HepG2 (cell line): ENCODE data around the gene KRT2. TPM values are rescaled to one million over a fixed set of nuclear protein-coding genes. Genes with fewer than 3 reads are reported as not detected.

Experiments used
- ATAC-seq: fragments of 200-7000 bp; cut with Tn5 transposase; 3 replicates; pipeline ENCODE4 v1.9.1; 2020; ENCODE audit warnings: mild to moderate bottlenecking, moderate library complexity
- BruUV-seq: library from RNA; stranded (reverse); fragments of 400-500 nt; replicated peaks from 2 replicates; lab custom pipeline; 2021; lab: Mats Ljungman, UMichigan
- CTCF ChIA-PET: fragments of 300-600 bp; formaldehyde crosslinking; extraction: SDS; loops from one replicate; lab custom pipeline; 2021; ENCODE audit warnings: low total read pairs, inconsistent platforms, low intra/inter-chr PET ratio; lab: Yijun Ruan, JAX
- POLR2A ChIA-PET: fragments of 350-600 bp; sonication (Branson Sonifier 250); formaldehyde crosslinking; loops from one replicate; lab custom pipeline; 2020; ENCODE audit warnings: antibody characterized with exemption, inconsistent platforms; lab: Yijun Ruan, JAX
- DNase-seq: peaks from one replicate; pipeline ENCODE4 v3.0.0-alpha.2; 2015; ENCODE audit warnings: low spot score
- FAIRE-seq: peaks from 3 replicates; lab custom pipeline; 2011; peaks lifted over from hg19 to GRCh38; lab: Jason Lieb, UNC
- H2AFZ ChIP-seq: one replicate; pipeline ENCODE4 v1.6.1; 2011; ENCODE audit warnings: low read length, inconsistent platforms
- H3K27ac ChIP-seq: fragments of 300-600 bp; 3 replicates; pipeline ENCODE4 v1.8.0; 2011; ENCODE audit warnings: mixed run types, mild to moderate bottlenecking, mixed read lengths, low read length, inconsistent platforms; ENCODE audit not compliant: insufficient read depth; ENCODE audit errors: extremely low read length
- H3K27me3 ChIP-seq, 2 experiments: fragments of 200-600 bp in 1 of 2; 2 replicates in 1 of 2; 3 replicates in 1 of 2; pipeline versions ENCODE4 v1.6.0 to v1.8.0; 2011; ENCODE audit warnings: low read length in 2 of 2, mild to moderate bottlenecking in 2 of 2, moderate library complexity in 2 of 2, inconsistent platforms in 1 of 2; ENCODE audit not compliant: insufficient read depth in 2 of 2, control insufficient read depth in 1 of 2
- H3K36me3 ChIP-seq, 2 experiments: fragments of 200-600 bp in 1 of 2; replicated peaks in 1 of 2; 2 replicates in 1 of 2; 3 replicates in 1 of 2; pipeline versions ENCODE4 v1.5.1 to v1.8.0; 2011; ENCODE audit warnings: low read length in 2 of 2, inconsistent platforms in 1 of 2; ENCODE audit not compliant: insufficient read depth in 2 of 2, control insufficient read depth in 1 of 2
- H3K4me1 ChIP-seq: 2 replicates; pipeline ENCODE4 v1.5.1; 2012; ENCODE audit warnings: low read length, inconsistent platforms; ENCODE audit not compliant: insufficient read depth
- H3K4me2 ChIP-seq: 2 replicates; pipeline ENCODE4 v1.6.0; 2011; ENCODE audit warnings: low read depth, low read length, inconsistent platforms
- H3K4me3 ChIP-seq, 3 experiments: fragments of 200-600 bp in 1 of 3; sonication (generic), shearing (Covaris generic) in 1 of 3; replicated peaks in 1 of 3; 2 replicates each; pipeline ENCODE4 v1.5.1; 2011 to 2016; ENCODE audit warnings: low read length in 3 of 3, inconsistent platforms in 2 of 3, low read depth in 2 of 3, mild to moderate bottlenecking in 2 of 3, control low read depth in 1 of 3, mixed read lengths in 1 of 3; ENCODE audit not compliant: insufficient read depth in 1 of 3
- H3K79me2 ChIP-seq: one replicate; pipeline ENCODE4 v1.6.1; 2011; ENCODE audit warnings: low read length, inconsistent platforms; ENCODE audit not compliant: insufficient read depth
- H3K9ac ChIP-seq: 2 replicates; pipeline ENCODE4 v1.6.0; 2011; ENCODE audit warnings: mild to moderate bottlenecking, low read depth, low read length, inconsistent platforms; ENCODE audit not compliant: insufficient read depth
- H3K9me3 ChIP-seq: 2 replicates; pipeline ENCODE4 v1.5.1; 2012; ENCODE audit warnings: mild to moderate bottlenecking, low read length
- H4K20me1 ChIP-seq: 2 replicates; pipeline ENCODE4 v1.6.0; 2011; ENCODE audit warnings: inconsistent platforms, mild to moderate bottlenecking, low read length, moderate library complexity; ENCODE audit not compliant: insufficient read depth
- AHDC1 ChIP-seq: sonication (generic); formaldehyde crosslinking; IDR thresholded peaks from 2 replicates; pipeline ENCODE4 v1.5.1; 2020; ENCODE audit warnings: mild to moderate bottlenecking, missing genetic modification reagents, borderline replicate concordance
- ARID5B ChIP-seq: IDR thresholded peaks from 2 replicates; pipeline ENCODE4 v1.4.0; 2020; ENCODE audit warnings: mild to moderate bottlenecking, missing genetic modification reagents
- FOXA1 ChIP-seq, 2 experiments: fragments of 450-650 bp in 1 of 2; sonication (generic) in 1 of 2; formaldehyde crosslinking in 1 of 2; IDR thresholded peaks; 2 replicates each; pipeline versions ENCODE4 v1.4.0 to v1.6.1; 2016 to 2020; ENCODE audit warnings: missing genetic modification reagents in 1 of 2
- GTF3A ChIP-seq: sonication (generic); formaldehyde crosslinking; conservative IDR thresholded peaks from 2 replicates; pipeline ENCODE4 v1.4.0; 2020; ENCODE audit warnings: mild to moderate bottlenecking, missing genetic modification reagents
- KMT2A ChIP-seq: sonication (generic); formaldehyde crosslinking; IDR thresholded peaks from 2 replicates; pipeline ENCODE4 v1.4.0; 2020; ENCODE audit warnings: missing genetic modification reagents
- MTA1 ChIP-seq: sonication (generic); formaldehyde crosslinking; IDR thresholded peaks from 2 replicates; pipeline ENCODE4 v1.4.0; 2020; ENCODE audit warnings: missing genetic modification reagents, mild to moderate bottlenecking, borderline replicate concordance
- NR2F1 ChIP-seq, 2 experiments: fragments of 450-650 bp in 1 of 2; formaldehyde crosslinking in 1 of 2; IDR thresholded peaks; 2 replicates each; pipeline versions ENCODE4 v1.5.0 to v1.6.1; 2016 to 2020; ENCODE audit warnings: mild to moderate bottlenecking in 1 of 2, missing compliant biosample characterization in 1 of 2, missing genetic modification reagents in 1 of 2, moderate library complexity in 1 of 2
- TBP ChIP-seq: sonication (generic); formaldehyde crosslinking; IDR thresholded peaks from 2 replicates; pipeline ENCODE4 v1.5.0; 2020; ENCODE audit warnings: missing genetic modification reagents
- ZFP36 ChIP-seq: fragments of 150-350 bp; IDR thresholded peaks from 2 replicates; pipeline ENCODE4 v1.6.1; 2018; ENCODE audit warnings: borderline replicate concordance, low read length, low read depth; ENCODE audit not compliant: partially characterized antibody
- ZNF3 ChIP-seq: IDR thresholded peaks from 2 replicates; pipeline ENCODE4 v1.7.0; 2017; ENCODE audit warnings: inconsistent platforms
- ZNF30 ChIP-seq: sonication (generic); formaldehyde crosslinking; IDR thresholded peaks from 2 replicates; pipeline ENCODE4 v1.5.0; 2020; ENCODE audit warnings: mild to moderate bottlenecking, missing genetic modification reagents
- ZNF652 ChIP-seq: IDR thresholded peaks from 2 replicates; pipeline ENCODE4 v1.6.1; 2016; ENCODE audit warnings: low read depth, borderline replicate concordance
- ZNF83 ChIP-seq: sonication (generic); formaldehyde crosslinking; IDR thresholded peaks from 2 replicates; pipeline ENCODE4 v1.4.0; 2020; ENCODE audit warnings: missing genetic modification reagents, mild to moderate bottlenecking, borderline replicate concordance
- ZNF850 ChIP-seq: sonication (generic); formaldehyde crosslinking; conservative IDR thresholded peaks from 2 replicates; pipeline ENCODE4 v1.9.0; 2021; ENCODE audit warnings: mild to moderate bottlenecking, missing genetic modification reagents
- ZNF891 ChIP-seq: sonication (generic); formaldehyde crosslinking; IDR thresholded peaks from 2 replicates; pipeline ENCODE4 v1.5.0; 2020; ENCODE audit warnings: mild to moderate bottlenecking, missing genetic modification reagents
- WGBS: methylation state at CpG from one replicate; pipeline ENCODE4 v1.1.6; 2017; ENCODE audit warnings: low lambda C conversion rate; 5-methylcytosine and 5-hydroxymethylcytosine counted together
- in situ Hi-C: cut with HindIII; loops from 2 replicates; pipeline ENCODE4 v1.10.0; 2017; ENCODE audit warnings: low pct_unique_long_range_greater_than_20kb; ENCODE audit not compliant: extremely low pct_ligation_motif_present
- intact Hi-C: fragments of 100-400 bp; cut with micrococcal nuclease; formaldehyde crosslinking; loops from one replicate; pipeline ENCODE4 v1.10.0; 2022; ENCODE audit not compliant: unreplicated experiment
- polyA plus RNA-seq, 8 experiments: library from polyadenylated mRNA; depleted of rRNA in 3 of 8; stranded (reverse) in 7 of 8; unstranded in 1 of 8; fragments of >200 nt; fragmentation: Illumina TruSeq in 4 of 8; extraction: Trizol in 4 of 8; gene quantifications; 2 replicates each; pipeline versions ENCODE4 v1.2.1 to v1.2.3, GENCODE V29; 2011 to 2016; ENCODE audit warnings: low read depth in 4 of 8, missing spikeins in 1 of 8, mixed read lengths in 1 of 8; ENCODE audit not compliant: insufficient read depth in 1 of 8
- total RNA-seq, 5 experiments: library from RNA; depleted of rRNA; stranded (reverse); fragments of >200 nt; fragmentation: Illumina TruSeq; extraction: Trizol; gene quantifications; 2 replicates each; pipeline ENCODE4 v1.2.3, GENCODE V29; 2016; ENCODE audit warnings: low read depth in 1 of 5

Gene KRT2
- total and polyA plus RNA-seq, 2 of the 13 experiments (the other 11 are each of a cell fraction or from before 2014, with no cell fraction given), result not detected

GRCh38 chr12:52613384-52614030, 38.5 kb downstream of the KRT2 start:
- Histone ChIP-seq H3K4me1 (no peaks in the 10 kb centered on the region), H3K9me3 (no peaks in the 10 kb centered on the region), H2AFZ (no peak overlapping the region), H3K36me3 (no peaks in the 10 kb centered on the region), H3K4me3 (no peak overlapping the region), H3K9ac (no peak overlapping the region), H3K4me2 (no peak overlapping the region), H3K27ac (no peak overlapping the region), H4K20me1 (no peaks in the 10 kb centered on the region), H3K27me3 (peaks cover 4 to 46% of the 10 kb centered on the region in 2 experiments; a peak in 3 of 5 replicates), H3K79me2 (no peaks in the 10 kb centered on the region)
- no peak for FAIRE-seq
- WGBS, result 0% methylated on average over 4 of the region's 9 CpGs
- ChIA-PET CTCF (no interaction called here), POLR2A (no interaction called here)
- no peak for ATAC-seq
- no TSS peak for BruUV-seq
- no peak for DNase-seq
- in situ Hi-C loops (no loop called here), intact Hi-C loops (no loop called here)
- TF ChIP-seq FOXA1 (IDR thresholded peaks at IDR 0.05) (no peak), FOXA1 (CRISPR knock-in tag; IDR thresholded peaks at IDR 0.05) (no peak), ZNF83 (no peak), KMT2A (CRISPR knock-in tag) (no peak), MTA1 (CRISPR knock-in tag) (no peak), ZNF891 (CRISPR knock-in tag) (no peak), ZNF3 (no peak), ZFP36 (no peak), ZNF30 (CRISPR knock-in tag) (no peak), NR2F1 (CRISPR knock-in tag; IDR thresholded peaks at IDR 0.05) (no peak), ZNF850 (CRISPR knock-in tag) (no peak), AHDC1 (CRISPR knock-in tag) (no peak), ARID5B (CRISPR knock-in tag) (no peak), TBP (CRISPR knock-in tag) (no peak), ZNF652 (no peak), GTF3A (CRISPR knock-in tag) (no peak)
